IMR-90 (cell line): ENCODE measurements around the gene PITPNM3. TPM values are rescaled to one million over a fixed set of nuclear protein-coding genes. Genes with fewer than 3 reads are reported as not detected.

ENCODE experiments used
- ATAC-seq: fragments of 200-7000 bp; cut with Tn5 transposase; 2 replicates; pipeline ENCODE4 v1.9.1; 2020; ENCODE audit warnings: low read depth, mild to moderate bottlenecking, moderate library complexity
- BruUV-seq: library from RNA; stranded (reverse); fragments of 400-500 nt; replicated peaks from 2 replicates; lab custom pipeline; 2021; lab: Mats Ljungman, UMichigan
- CTCF ChIA-PET: fragments of 300-600 bp; formaldehyde crosslinking; extraction: SDS; loops from one replicate; lab custom pipeline; 2021; ENCODE audit warnings: antibody characterized with exemption; lab: Yijun Ruan, JAX
- POLR2A ChIA-PET: fragments of 300-600 bp; sonication (Branson Sonifier 250); formaldehyde crosslinking; loops from one replicate; lab custom pipeline; 2022; ENCODE audit warnings: antibody characterized with exemption; ENCODE audit not compliant: unreplicated experiment; lab: Charles Lee
- DNase-seq: peaks from one replicate; pipeline ENCODE4 v3.0.0; 2013
- H2AFZ ChIP-seq: replicated peaks from 2 replicates; pipeline ENCODE3; 2013; ENCODE audit warnings: low read length, mild to moderate bottlenecking; ENCODE audit not compliant: poor library complexity
- H2AK5ac ChIP-seq: 2 replicates; pipeline ENCODE4 v1.6.1; 2013; ENCODE audit warnings: low read depth, low read length, inconsistent platforms
- H2AK9ac ChIP-seq: replicated peaks from 2 replicates; pipeline ENCODE3; 2013; ENCODE audit warnings: mild to moderate bottlenecking, low read depth, low read length, moderate library complexity; ENCODE audit not compliant: poor library complexity
- H2BK120ac ChIP-seq: 2 replicates; pipeline ENCODE4 v1.6.1; 2013; ENCODE audit warnings: low read depth, low read length, inconsistent platforms
- H2BK15ac ChIP-seq: 3 replicates; pipeline ENCODE4 v1.6.1; 2013; ENCODE audit warnings: low read depth, low read length, inconsistent platforms
- H2BK20ac ChIP-seq: 2 replicates; pipeline ENCODE4 v1.6.1; 2013; ENCODE audit warnings: low read depth, mild to moderate bottlenecking, inconsistent platforms, low read length, moderate library complexity
- H2BK5ac ChIP-seq: 2 replicates; pipeline ENCODE4 v1.6.1; 2013; ENCODE audit warnings: mild to moderate bottlenecking, low read depth, low read length, inconsistent platforms; ENCODE audit not compliant: poor library complexity, severe bottlenecking
- H3K14ac ChIP-seq: replicated peaks from 2 replicates; pipeline ENCODE4 v1.6.1; 2013; ENCODE audit warnings: low read depth, low read length, inconsistent platforms
- H3K18ac ChIP-seq: 2 replicates; pipeline ENCODE4 v1.6.1; 2013; ENCODE audit warnings: low read depth, low read length, control low read depth
- H3K23ac ChIP-seq: 2 replicates; pipeline ENCODE4 v1.6.1; 2013; ENCODE audit warnings: low read depth, low read length, inconsistent platforms
- H3K27ac ChIP-seq: 2 replicates; pipeline ENCODE4 v1.5.1; 2013; ENCODE audit warnings: mild to moderate bottlenecking, control low read depth, low read length; ENCODE audit not compliant: insufficient read depth
- H3K27me3 ChIP-seq: 2 replicates; pipeline ENCODE4 v1.6.1; 2013; ENCODE audit warnings: low read length; ENCODE audit not compliant: control insufficient read depth, insufficient read depth
- H3K36me3 ChIP-seq: 2 replicates; pipeline ENCODE4 v1.6.1; 2013; ENCODE audit warnings: low read length, mixed read lengths; ENCODE audit not compliant: control insufficient read depth, insufficient read depth
- H3K4ac ChIP-seq: 2 replicates; pipeline ENCODE4 v1.6.1; 2013; ENCODE audit warnings: low read depth, low read length, inconsistent platforms
- H3K4me1 ChIP-seq: 2 replicates; pipeline ENCODE4 v1.6.1; 2013; ENCODE audit warnings: low read length, mixed read lengths; ENCODE audit not compliant: control insufficient read depth, insufficient read depth
- H3K4me2 ChIP-seq: 2 replicates; pipeline ENCODE4 v1.6.1; 2013; ENCODE audit warnings: low read depth, mild to moderate bottlenecking, control low read depth, low read length, moderate library complexity
- H3K4me3 ChIP-seq: 2 replicates; pipeline ENCODE4 v1.5.1; 2013; ENCODE audit warnings: low read depth, mild to moderate bottlenecking, control low read depth, low read length, moderate library complexity; ENCODE audit not compliant: insufficient read depth
- H3K56ac ChIP-seq: 2 replicates; pipeline ENCODE4 v1.6.1; 2013; ENCODE audit warnings: low read length, inconsistent platforms; ENCODE audit not compliant: insufficient read depth; ENCODE audit errors: extremely low read depth
- H3K79me1 ChIP-seq, 2 experiments: 2 replicates each; pipeline ENCODE4 v1.6.1; 2013; ENCODE audit warnings: low read length in 2 of 2, inconsistent platforms in 1 of 2, low read depth in 1 of 2
- H3K9ac ChIP-seq: 2 replicates; pipeline ENCODE4 v1.6.1; 2013; ENCODE audit warnings: low read depth, low read length, control low read depth
- H3K9me1 ChIP-seq: 2 replicates; pipeline ENCODE4 v1.6.1; 2013; ENCODE audit warnings: low read length, inconsistent platforms; ENCODE audit not compliant: insufficient read depth
- H3K9me3 ChIP-seq: 2 replicates; pipeline ENCODE4 v1.6.1; 2013; ENCODE audit warnings: low read length; ENCODE audit not compliant: control insufficient read depth, insufficient read depth
- H4K20me1 ChIP-seq: 2 replicates; pipeline ENCODE4 v1.6.1; 2013; ENCODE audit warnings: low read length, inconsistent platforms; ENCODE audit not compliant: insufficient read depth
- H4K5ac ChIP-seq: 2 replicates; pipeline ENCODE4 v1.6.1; 2013; ENCODE audit warnings: mild to moderate bottlenecking, low read depth, low read length, control low read depth
- H4K8ac ChIP-seq, 2 experiments: 2 replicates each; pipeline ENCODE4 v1.6.1; 2013; ENCODE audit warnings: low read depth in 2 of 2, low read length in 2 of 2, control low read depth in 1 of 2, inconsistent platforms in 1 of 2
- H4K91ac ChIP-seq: 2 replicates; pipeline ENCODE4 v1.6.1; 2013; ENCODE audit warnings: low read depth, low read length, inconsistent platforms; ENCODE audit not compliant: insufficient read depth
- BHLHE40 ChIP-seq: fragments of 150-350 bp; IDR thresholded peaks from 2 replicates; pipeline ENCODE4 v1.6.1; 2016; ENCODE audit warnings: mild to moderate bottlenecking, low read depth, low read length
- CEBPB ChIP-seq: IDR thresholded peaks from 2 replicates; pipeline ENCODE4 v1.6.1; 2012; ENCODE audit warnings: low read depth, low read length, improper control_type of control experiment
- CHD1 ChIP-seq: IDR thresholded peaks from 2 replicates; pipeline ENCODE4 v1.6.1; 2012; ENCODE audit warnings: low read depth, low read length, improper control_type of control experiment
- CTCF ChIP-seq: conservative IDR thresholded peaks from 2 replicates; pipeline ENCODE4 v1.5.1; 2012; ENCODE audit warnings: mild to moderate bottlenecking, low read depth, low read length, improper control_type of control experiment
- ELK1 ChIP-seq: fragments of 150-350 bp; IDR thresholded peaks from 2 replicates; pipeline ENCODE4 v1.6.1; 2016; ENCODE audit warnings: low read depth, mild to moderate bottlenecking, low read length, moderate library complexity, borderline replicate concordance
- FOS ChIP-seq: fragments of 150-350 bp; IDR thresholded peaks from 2 replicates; pipeline ENCODE4 v1.6.1; 2016; ENCODE audit warnings: low read depth, low read length
- MAFK ChIP-seq: IDR thresholded peaks from 2 replicates; pipeline ENCODE4 v1.6.1; 2012; ENCODE audit warnings: low read depth, low read length, improper control_type of control experiment
- MAZ ChIP-seq: IDR thresholded peaks from 2 replicates; pipeline ENCODE4 v1.6.1; 2012; ENCODE audit warnings: low read depth, mild to moderate bottlenecking, low read length, improper control_type of control experiment, moderate library complexity, borderline replicate concordance
- MXI1 ChIP-seq: IDR thresholded peaks from 2 replicates; pipeline ENCODE4 v1.6.1; 2012; ENCODE audit warnings: low read depth, mild to moderate bottlenecking, low read length, moderate library complexity, borderline replicate concordance
- NFE2L2 ChIP-seq: fragments of 150-350 bp; IDR thresholded peaks from 2 replicates; pipeline ENCODE4 v1.6.1; 2016; ENCODE audit warnings: low read depth, mild to moderate bottlenecking, low read length
- POLR2A ChIP-seq: IDR thresholded peaks from 2 replicates; pipeline ENCODE4 v1.6.1; 2012; ENCODE audit warnings: mild to moderate bottlenecking, low read depth, low read length
- RAD21 ChIP-seq: IDR thresholded peaks from 2 replicates; pipeline ENCODE4 v1.6.1; 2012; ENCODE audit warnings: low read length, improper control_type of control experiment
- RCOR1 ChIP-seq: IDR thresholded peaks from 2 replicates; pipeline ENCODE4 v1.6.1; 2012; ENCODE audit warnings: mild to moderate bottlenecking, low read length, improper control_type of control experiment; ENCODE audit not compliant: insufficient replicate concordance
- RFX5 ChIP-seq: IDR thresholded peaks from 2 replicates; pipeline ENCODE4 v1.8.0; 2012; ENCODE audit warnings: low read depth, mild to moderate bottlenecking, low read length, moderate library complexity
- SMC3 ChIP-seq: fragments of 150-350 bp; IDR thresholded peaks from 2 replicates; pipeline ENCODE4 v1.6.1; 2016; ENCODE audit warnings: low read depth, mild to moderate bottlenecking, antibody characterized with exemption, low read length, moderate library complexity
- WGBS, 2 experiments: methylation state at CpG; one replicate each; pipeline versions ENCODE4 v1.1.5 to v1.1.7; 2013; ENCODE audit warnings: missing lambda C conversion rate in 2 of 2; ENCODE audit not compliant: insufficient read length in 1 of 2; ENCODE audit errors: extremely low coverage in 2 of 2; 5-methylcytosine and 5-hydroxymethylcytosine counted together
- dilution Hi-C: fragments of 300-500 bp; cut with HindIII; formaldehyde crosslinking; loops from one replicate; pipeline ENCODE4 v1.14.3; 2018; ENCODE audit warnings: low sequenced_read_pairs; ENCODE audit not compliant: unreplicated experiment
- in situ Hi-C: fragments of 300-500 bp; cut with MboI; formaldehyde crosslinking; loops from 3 replicates; pipeline ENCODE4 v1.14.3; 2019; ENCODE audit warnings: low sequenced_read_pairs, inconsistent platforms, mixed read lengths
- intact Hi-C: fragments of 100-400 bp; cut with micrococcal nuclease; formaldehyde crosslinking; loops from 2 replicates; pipeline ENCODE4 v1.10.0; 2022
- polyA plus RNA-seq, 3 experiments: library from polyadenylated mRNA; depleted of rRNA; stranded (reverse); fragments of >200 nt; gene quantifications; 2 replicates each; pipeline ENCODE4 v1.2.3, GENCODE V29; 2012; ENCODE audit warnings: low replicate concordance in 1 of 3
- total RNA-seq: library from RNA; depleted of rRNA; stranded (reverse); fragments of >200 nt; gene quantifications from 2 replicates; pipeline ENCODE4 v1.2.3, GENCODE V29; 2012
- TF ChIP-seq, protein P1 (sequence below): fragments of 150-350 bp; IDR thresholded peaks from 2 replicates; pipeline ENCODE4 v1.6.1; 2017; ENCODE audit warnings: mild to moderate bottlenecking, antibody characterized with exemption, low read length, low read depth

Gene PITPNM3
- total and polyA plus RNA-seq, 2 of the 4 experiments (the other 2 are of a cell fraction): 0.54 to 1.7 TPM

DNA sequence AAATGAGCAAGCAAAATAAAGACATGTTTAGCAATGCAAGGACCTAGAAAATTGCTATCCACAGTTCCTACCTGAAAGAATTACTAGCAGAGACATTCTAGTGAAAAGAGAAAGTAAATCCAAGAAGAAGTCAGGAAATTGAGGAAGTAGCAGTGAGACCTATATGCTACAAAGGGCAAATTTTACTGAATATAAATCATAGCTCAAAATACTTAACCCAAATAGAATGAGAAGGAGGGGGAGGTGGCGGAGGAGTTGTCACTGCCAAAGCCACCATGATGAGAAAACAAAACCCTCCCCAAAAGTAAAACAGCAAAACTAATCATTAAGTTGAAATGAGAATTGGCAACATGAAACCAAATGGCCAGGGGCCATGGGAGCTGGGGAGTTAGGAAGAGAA, 39.3 kb downstream of the PITPNM3 start:
- no peak overlapping the region for H2AK5ac ChIP-seq
- intact Hi-C loops: no loop called here
- no CpG with 5 or more reads among the region's 1 CpG for WGBS, 2 experiments
- H2BK5ac ChIP-seq: no peak overlapping the region
- no peak for ATAC-seq
- dilution Hi-C loops: no loop called here
- no peak overlapping the region for H3K4ac ChIP-seq
- H3K14ac ChIP-seq: no peak overlapping the region
- H3K79me1 ChIP-seq: no peaks in the 10 kb centered on the region
- no peak overlapping the region for H2BK120ac ChIP-seq
- no peak for DNase-seq
- no peak overlapping the region for H2BK20ac ChIP-seq
- no peak overlapping the region for H3K4me2 ChIP-seq
- H3K4me1 ChIP-seq: peaks cover 5% of the 10 kb centered on the region; the same call in 1 of the 2 replicates
- no peak overlapping the region for H3K9ac ChIP-seq
- no peaks in the 10 kb centered on the region for H3K9me3 ChIP-seq
- no peak overlapping the region for H3K56ac ChIP-seq
- no peak overlapping the region for H4K5ac ChIP-seq
- H3K9me1 ChIP-seq: no peaks in the 10 kb centered on the region
- no peaks in the 10 kb centered on the region for H3K36me3 ChIP-seq
- no peak overlapping the region for H3K23ac ChIP-seq
- BruUV-seq: no TSS peak
- H2AK9ac ChIP-seq: no peak overlapping the region
- no peak overlapping the region for H4K8ac ChIP-seq
- ChIA-PET CTCF (interaction anchor here (1.2 kb wide), 1 partner anchor 10 kb away, joined by 3 read pairs; no protein-coding TSS in a partner anchor), POLR2A (no interaction called here)
- H4K91ac ChIP-seq: no peak overlapping the region
- no peak overlapping the region for H2AFZ ChIP-seq
- H3K27ac ChIP-seq: no peak overlapping the region
- no peaks in the 10 kb centered on the region for H4K20me1 ChIP-seq
- in situ Hi-C loops: no loop called here
- no peak overlapping the region for H3K4me3 ChIP-seq
- TF ChIP-seq POLR2A (no peak), SMC3 (no peak), CHD1 (no peak), BHLHE40 (no peak), FOS (no peak), CEBPB (no peak), MAZ (no peak), RFX5 (no peak), CTCF (no peak), NFE2L2 (no peak), MXI1 (no peak), RCOR1 (no peak), MAFK (no peak), RAD21 (no peak), ELK1 (no peak)
- TF ChIP-seq, protein P1, sequence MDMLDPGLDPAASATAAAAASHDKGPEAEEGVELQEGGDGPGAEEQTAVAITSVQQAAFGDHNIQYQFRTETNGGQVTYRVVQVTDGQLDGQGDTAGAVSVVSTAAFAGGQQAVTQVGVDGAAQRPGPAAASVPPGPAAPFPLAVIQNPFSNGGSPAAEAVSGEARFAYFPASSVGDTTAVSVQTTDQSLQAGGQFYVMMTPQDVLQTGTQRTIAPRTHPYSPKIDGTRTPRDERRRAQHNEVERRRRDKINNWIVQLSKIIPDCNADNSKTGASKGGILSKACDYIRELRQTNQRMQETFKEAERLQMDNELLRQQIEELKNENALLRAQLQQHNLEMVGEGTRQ: no peak
- no peak overlapping the region for H2BK15ac ChIP-seq
- no peak overlapping the region for H3K18ac ChIP-seq
- H3K27me3 ChIP-seq: no peaks in the 10 kb centered on the region
